ENCODE data around the gene DGKH. TPM values are rescaled to one million over a fixed set of nuclear protein-coding genes. Genes with fewer than 3 reads are reported as not detected.

The DGKH gene
- total RNA-seq, 1 experiment from 2014 or later: 9.3 TPM

DNA sequence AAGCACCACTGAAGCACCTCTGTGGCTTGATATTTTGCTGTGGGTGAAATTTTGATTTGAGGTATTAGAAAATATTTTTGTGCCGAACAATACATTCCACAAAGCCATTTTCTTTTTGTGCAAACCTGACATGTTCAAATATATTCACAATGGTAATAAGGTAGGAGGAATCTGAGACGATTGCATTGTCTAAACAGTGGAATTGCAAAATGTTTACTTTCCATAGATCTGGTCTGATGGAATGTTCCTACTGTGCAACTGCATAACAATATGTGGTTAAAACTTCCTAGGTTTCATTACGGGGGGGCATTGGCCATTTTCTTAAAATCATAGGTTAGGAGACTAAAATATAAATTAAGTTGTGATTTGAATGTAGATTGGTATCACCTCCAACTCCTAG lies 180.8 kb downstream of the DGKH start:
- TF ChIP-seq EZH2 (IDR thresholded peaks at IDR 0.05; ENCODE audit: low read depth): no peak
- TF ChIP-seq, protein P1, sequence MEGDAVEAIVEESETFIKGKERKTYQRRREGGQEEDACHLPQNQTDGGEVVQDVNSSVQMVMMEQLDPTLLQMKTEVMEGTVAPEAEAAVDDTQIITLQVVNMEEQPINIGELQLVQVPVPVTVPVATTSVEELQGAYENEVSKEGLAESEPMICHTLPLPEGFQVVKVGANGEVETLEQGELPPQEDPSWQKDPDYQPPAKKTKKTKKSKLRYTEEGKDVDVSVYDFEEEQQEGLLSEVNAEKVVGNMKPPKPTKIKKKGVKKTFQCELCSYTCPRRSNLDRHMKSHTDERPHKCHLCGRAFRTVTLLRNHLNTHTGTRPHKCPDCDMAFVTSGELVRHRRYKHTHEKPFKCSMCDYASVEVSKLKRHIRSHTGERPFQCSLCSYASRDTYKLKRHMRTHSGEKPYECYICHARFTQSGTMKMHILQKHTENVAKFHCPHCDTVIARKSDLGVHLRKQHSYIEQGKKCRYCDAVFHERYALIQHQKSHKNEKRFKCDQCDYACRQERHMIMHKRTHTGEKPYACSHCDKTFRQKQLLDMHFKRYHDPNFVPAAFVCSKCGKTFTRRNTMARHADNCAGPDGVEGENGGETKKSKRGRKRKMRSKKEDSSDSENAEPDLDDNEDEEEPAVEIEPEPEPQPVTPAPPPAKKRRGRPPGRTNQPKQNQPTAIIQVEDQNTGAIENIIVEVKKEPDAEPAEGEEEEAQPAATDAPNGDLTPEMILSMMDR (conservative IDR thresholded peaks at IDR 0.05): no peak
- ChIA-PET POLR2A (ENCODE audit: unreplicated experiment) (interaction anchor here (0.6 to 0.7 kb wide), 2 partner anchors 30 to 43 kb away, joined by 3 read pairs; partner anchors contain the start of gene AKAP11), CTCF (no interaction called here)
- Histone ChIP-seq H2AFZ (no peak overlapping the region), H3F3A (ENCODE audit: insufficient read depth, low read depth) (peaks cover 5% of the 10 kb centered on the region), H3K27ac (no peak overlapping the region), H3K27me3 (ENCODE audit: insufficient read depth, low read depth) (no peaks in the 10 kb centered on the region), H3K4me3 (no peak overlapping the region), H3K4me1 (replicated peaks; ENCODE audit: insufficient read depth) (peaks cover 11% of the 10 kb centered on the region; the same call in 1 of the 2 replicates), H4K20me1 (ENCODE audit: insufficient read depth) (no peaks in the 10 kb centered on the region), H3K4me2 (peak overlapping the region; percentile 34), H3K79me2 (ENCODE audit: low read depth) (no peaks in the 10 kb centered on the region), H3K9me2 (ENCODE audit: insufficient read depth) (no peaks in the 10 kb centered on the region), H3K36me3 (ENCODE audit: low read depth) (no peaks in the 10 kb centered on the region), H3K9me3 (ENCODE audit: insufficient read depth, low read depth) (no peaks in the 10 kb centered on the region)
- DNase-seq: peak in 1 of 2 experiments; percentile 58
- intact Hi-C loops (cut with micrococcal nuclease; ENCODE audit: unreplicated experiment): no loop called here
- BruUV-seq (replicated peaks): no TSS peak

DNA sequence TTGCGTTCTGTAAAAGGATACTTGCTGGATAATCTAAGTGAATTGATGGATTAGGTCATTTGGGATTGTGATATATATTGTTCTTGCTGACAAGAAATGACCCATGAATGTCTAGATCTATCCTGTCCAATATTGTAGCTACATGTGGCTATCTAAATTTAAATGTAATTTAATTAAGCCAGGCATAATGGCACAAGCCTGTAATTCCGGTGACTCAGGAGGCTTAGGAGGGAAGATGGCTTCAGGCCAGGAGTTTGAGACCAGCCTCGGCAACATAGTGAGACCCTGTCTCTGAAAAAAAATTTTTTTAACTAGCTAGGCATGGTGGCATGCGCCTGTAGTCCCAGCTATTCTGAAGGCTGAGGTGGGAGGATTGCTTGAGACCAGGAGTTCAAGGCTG lies 184.2 kb downstream of the DGKH start:
- H3F3A ChIP-seq (ENCODE audit: insufficient read depth, low read depth): peaks cover 5% of the 10 kb centered on the region
- H3K9me2 ChIP-seq (ENCODE audit: insufficient read depth): no peaks in the 10 kb centered on the region
- H3K27me3 ChIP-seq (ENCODE audit: insufficient read depth, low read depth): no peaks in the 10 kb centered on the region
- ChIA-PET CTCF (no interaction called here), POLR2A (ENCODE audit: unreplicated experiment) (no interaction called here)
- H4K20me1 ChIP-seq (ENCODE audit: insufficient read depth): no peaks in the 10 kb centered on the region
- H3K9me3 ChIP-seq (ENCODE audit: insufficient read depth, low read depth): no peaks in the 10 kb centered on the region
- no peak for TF ChIP-seq EZH2 (IDR thresholded peaks at IDR 0.05; ENCODE audit: low read depth)
- TF ChIP-seq, protein P1 (conservative IDR thresholded peaks at IDR 0.05): no peak
- H3K4me2 ChIP-seq: no peak overlapping the region
- no peak for DNase-seq
- BruUV-seq (replicated peaks): no TSS peak
- H3K79me2 ChIP-seq (ENCODE audit: low read depth): no peaks in the 10 kb centered on the region
- peaks cover 11% of the 10 kb centered on the region; the same call in 1 of the 2 replicates for H3K4me1 ChIP-seq (replicated peaks; ENCODE audit: insufficient read depth)
- H3K4me3 ChIP-seq: no peak overlapping the region
- H3K27ac ChIP-seq: no peak overlapping the region
- H2AFZ ChIP-seq: no peak overlapping the region
- H3K36me3 ChIP-seq (ENCODE audit: low read depth): no peaks in the 10 kb centered on the region
- intact Hi-C loops (cut with micrococcal nuclease; ENCODE audit: unreplicated experiment): no loop called here

DNA sequence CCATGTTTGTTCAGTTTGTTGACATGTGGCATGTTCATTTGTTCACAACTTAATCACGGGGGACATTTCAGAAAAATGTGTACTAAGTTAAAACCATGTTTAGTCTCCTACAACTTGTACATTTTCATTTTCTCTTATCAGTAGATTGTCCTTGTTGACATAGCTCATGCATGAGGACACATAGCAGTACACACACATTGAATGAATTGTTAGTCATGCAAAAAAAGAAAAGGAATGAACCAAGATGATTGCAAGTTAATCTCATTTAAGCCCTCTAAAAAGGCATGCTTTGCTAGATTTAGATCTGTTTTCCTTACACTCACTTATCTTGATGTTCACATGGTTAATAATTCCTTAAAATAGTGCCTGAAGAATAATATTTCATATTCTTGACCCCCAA lies 185.3 kb downstream of the DGKH start:
- Histone ChIP-seq H3K4me1 (replicated peaks; ENCODE audit: insufficient read depth) (peaks cover 9% of the 10 kb centered on the region; the same call in 1 of the 2 replicates), H3K4me2 (no peak overlapping the region), H2AFZ (no peak overlapping the region), H3K27me3 (ENCODE audit: insufficient read depth, low read depth) (no peaks in the 10 kb centered on the region), H3K9me2 (ENCODE audit: insufficient read depth) (no peaks in the 10 kb centered on the region), H3K4me3 (no peak overlapping the region), H3K79me2 (ENCODE audit: low read depth) (no peaks in the 10 kb centered on the region), H3K36me3 (ENCODE audit: low read depth) (no peaks in the 10 kb centered on the region), H4K20me1 (ENCODE audit: insufficient read depth) (no peaks in the 10 kb centered on the region), H3K27ac (no peak overlapping the region), H3F3A (ENCODE audit: insufficient read depth, low read depth) (peaks cover 5% of the 10 kb centered on the region), H3K9me3 (ENCODE audit: insufficient read depth, low read depth) (no peaks in the 10 kb centered on the region)
- no TSS peak for BruUV-seq (replicated peaks)
- POLR2A ChIA-PET (ENCODE audit: unreplicated experiment): no interaction called here
- DNase-seq: no peak
- no peak for TF ChIP-seq EZH2 (IDR thresholded peaks at IDR 0.05; ENCODE audit: low read depth)
- TF ChIP-seq, protein P1 (conservative IDR thresholded peaks at IDR 0.05): no peak
- intact Hi-C loops (cut with micrococcal nuclease; ENCODE audit: unreplicated experiment): no loop called here
- CTCF ChIA-PET: no interaction called here

All from PC-9 (cell line).